Body of pancreas (tissue), 4 donors: ENCODE data around the gene RSBN1L. TPM values are rescaled to one million over a fixed set of nuclear protein-coding genes. Genes with fewer than 3 reads are reported as not detected.
A peak's percentile ranks its signal among the peaks of the same experiment; 100 is the strongest.
"Not testable (repeated sequence)": the region's sequence is repeated elsewhere in the genome, so short reads cannot be mapped to it uniquely, and the experiment has no call there.

Experiments used
- ATAC-seq: fragments of 150-250 bp; one replicate; pipeline ENCODE4 v1.9.1; 2016
- DNase-seq, 4 donors: peaks; one replicate each; pipeline ENCODE4 v3.0.0-alpha.2; 2019
- H3K27ac ChIP-seq, 4 donors: fragments of 200-600 bp; sonication (generic); 1 replicate in 3 of 4; 2 replicates in 1 of 4; pipeline versions ENCODE4 v1.5.1 to v1.6.1; 2016 to 2019; ENCODE audit warnings: mild to moderate bottlenecking in 1 of 4, mixed read lengths in 1 of 4, moderate library complexity in 1 of 4
- H3K27me3 ChIP-seq, 2 donors: fragments of 200-600 bp; sonication (generic); one replicate each; pipeline ENCODE4 v1.6.0; 2016; ENCODE audit warnings: mild to moderate bottlenecking in 1 of 2
- H3K36me3 ChIP-seq, 2 donors: fragments of 200-600 bp; sonication (generic); replicated peaks in 1 of 2; 2 replicates each; pipeline ENCODE4 v1.5.1; 2016; ENCODE audit warnings: low read depth in 2 of 2; ENCODE audit not compliant: insufficient read depth in 1 of 2
- H3K4me1 ChIP-seq: fragments of 200-600 bp; sonication (generic); one replicate; pipeline ENCODE4 v1.6.0; 2016
- H3K4me3 ChIP-seq, 2 donors: fragments of 200-600 bp; sonication (generic); 1 replicate in 1 of 2; 2 replicates in 1 of 2; pipeline ENCODE4 v1.5.1; 2016 to 2019
- H3K9me3 ChIP-seq, 3 donors: fragments of 200-600 bp; sonication (generic); 1 replicate in 2 of 3; 2 replicates in 1 of 3; pipeline ENCODE4 v1.5.1; 2016
- POLR2A ChIP-seq, 3 donors: fragments of 450-650 bp; IDR thresholded peaks; one replicate each; pipeline ENCODE4 v1.6.1; 2016; ENCODE audit warnings: antibody characterized with exemption in 3 of 3, mild to moderate bottlenecking in 2 of 3
- WGBS, 2 donors: methylation state at CpG; one replicate each; pipeline ENCODE4 v1.1.5; 2017; 5-methylcytosine and 5-hydroxymethylcytosine counted together
- intact Hi-C: fragments of 100-400 bp; cut with DNase I; formaldehyde crosslinking; loops from one replicate; pipeline ENCODE4 v1.15.1; 2023
- total RNA-seq, 2 donors: library from RNA; depleted of rRNA; stranded (reverse); fragments of >200 nt; gene quantifications; one replicate each; pipeline ENCODE4 v1.1.0, GENCODE V29; 2016
- TF ChIP-seq, protein P1 (sequence below), 7 experiments: fragments of 450-650 bp in 4 of 7; fragments of 200-600 bp in 3 of 7; sonication (generic) in 3 of 7; IDR thresholded peaks; one replicate each; pipeline ENCODE4 v1.5.1; 2016 to 2019; ENCODE audit warnings: antibody characterized with exemption in 7 of 7

The RSBN1L gene
- total RNA-seq, 2 donors from 2014 or later = 15.8 to 16.2 TPM

GRCh38 chr7:77698042-77698625 lies 1.9 kb downstream of the RSBN1L start:
- ATAC-seq = no peak
- no peaks in the 10 kb centered on the region for H3K9me3 ChIP-seq
- intact Hi-C loops = no loop called here
- TF ChIP-seq, protein P1, sequence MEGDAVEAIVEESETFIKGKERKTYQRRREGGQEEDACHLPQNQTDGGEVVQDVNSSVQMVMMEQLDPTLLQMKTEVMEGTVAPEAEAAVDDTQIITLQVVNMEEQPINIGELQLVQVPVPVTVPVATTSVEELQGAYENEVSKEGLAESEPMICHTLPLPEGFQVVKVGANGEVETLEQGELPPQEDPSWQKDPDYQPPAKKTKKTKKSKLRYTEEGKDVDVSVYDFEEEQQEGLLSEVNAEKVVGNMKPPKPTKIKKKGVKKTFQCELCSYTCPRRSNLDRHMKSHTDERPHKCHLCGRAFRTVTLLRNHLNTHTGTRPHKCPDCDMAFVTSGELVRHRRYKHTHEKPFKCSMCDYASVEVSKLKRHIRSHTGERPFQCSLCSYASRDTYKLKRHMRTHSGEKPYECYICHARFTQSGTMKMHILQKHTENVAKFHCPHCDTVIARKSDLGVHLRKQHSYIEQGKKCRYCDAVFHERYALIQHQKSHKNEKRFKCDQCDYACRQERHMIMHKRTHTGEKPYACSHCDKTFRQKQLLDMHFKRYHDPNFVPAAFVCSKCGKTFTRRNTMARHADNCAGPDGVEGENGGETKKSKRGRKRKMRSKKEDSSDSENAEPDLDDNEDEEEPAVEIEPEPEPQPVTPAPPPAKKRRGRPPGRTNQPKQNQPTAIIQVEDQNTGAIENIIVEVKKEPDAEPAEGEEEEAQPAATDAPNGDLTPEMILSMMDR (IDR thresholded peaks at IDR 0.05) = no peak
- TF ChIP-seq POLR2A (IDR thresholded peaks at IDR 0.05) = no peak
- H3K4me3 ChIP-seq = peak overlapping the region; percentile 91 to 100
- H3K36me3 ChIP-seq = no peaks in the 10 kb centered on the region
- H3K27ac ChIP-seq = peak overlapping the region in 3 of 4 donors; percentile 96 to 98 (median 98)
- DNase-seq = no peak
- H3K27me3 ChIP-seq = no peaks in the 10 kb centered on the region
- peaks cover 57% of the 10 kb centered on the region for H3K4me1 ChIP-seq

DNA sequence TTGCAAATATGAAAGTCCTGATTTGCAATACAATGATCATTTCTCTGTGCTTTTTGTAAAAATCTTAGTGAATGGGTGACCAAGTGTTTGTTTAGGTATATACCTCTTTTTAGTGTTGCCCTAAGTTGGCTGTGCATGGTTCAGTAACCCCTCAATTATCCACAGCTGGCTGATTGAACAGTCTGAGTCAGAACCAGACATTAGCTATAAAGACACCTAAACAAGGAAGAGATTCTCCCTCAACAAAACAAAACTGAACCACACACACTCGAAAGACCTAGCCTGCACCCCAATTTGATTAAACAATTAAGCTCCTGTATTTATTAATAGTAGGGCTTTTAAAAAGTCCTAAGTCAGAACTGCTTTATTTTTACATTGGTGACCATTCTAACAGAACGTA lies 2.8 kb downstream of the RSBN1L start:
- no peak for ATAC-seq
- 17 to 19% methylated on average over 2 of the region's 2 CpGs for WGBS, 2 donors
- peaks cover 57% of the 10 kb centered on the region for H3K4me1 ChIP-seq
- H3K36me3 ChIP-seq = no peaks in the 10 kb centered on the region
- no peak for TF ChIP-seq POLR2A (IDR thresholded peaks at IDR 0.05)
- TF ChIP-seq, protein P1 (IDR thresholded peaks at IDR 0.05) = no peak
- H3K4me3 ChIP-seq = no peak overlapping the region
- H3K27ac ChIP-seq = peak overlapping the region in 2 of 4 donors; percentile 34 to 98
- no peak for DNase-seq
- intact Hi-C loops = no loop called here
- no peaks in the 10 kb centered on the region for H3K27me3 ChIP-seq
- no peaks in the 10 kb centered on the region for H3K9me3 ChIP-seq

DNA sequence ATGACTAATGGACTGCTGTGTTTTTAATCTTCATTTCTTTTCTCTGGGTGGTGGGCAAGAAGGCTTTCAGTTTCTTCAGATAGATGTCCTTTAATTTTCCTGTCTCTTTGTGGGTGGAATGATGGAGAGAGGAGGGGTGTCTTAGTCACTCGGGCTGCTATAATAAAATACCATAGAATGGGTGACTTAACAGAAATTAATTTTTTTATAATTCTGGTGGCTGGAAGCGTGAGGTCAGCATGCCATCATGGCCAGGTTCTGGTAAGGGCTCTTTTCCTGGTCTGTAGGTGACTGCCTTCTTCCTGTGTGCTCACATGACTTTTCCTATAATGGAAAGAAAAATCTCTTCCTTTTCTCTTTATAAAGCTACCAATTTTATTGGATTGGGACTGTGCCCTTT lies 6.3 kb downstream of the RSBN1L start:
- ATAC-seq (no peak), DNase-seq (no peak)
- no peaks in the 10 kb centered on the region for H3K9me3 ChIP-seq
- WGBS, 2 donors = 67 to 69% methylated on average over 2 of the region's 2 CpGs
- no peaks in the 10 kb centered on the region for H3K36me3 ChIP-seq
- no peak overlapping the region for H3K27ac ChIP-seq
- TF ChIP-seq, protein P1 (IDR thresholded peaks at IDR 0.05) = no peak
- TF ChIP-seq POLR2A (IDR thresholded peaks at IDR 0.05) = no peak
- no peaks in the 10 kb centered on the region for H3K27me3 ChIP-seq
- H3K4me3 ChIP-seq = no peak overlapping the region
- peaks cover 52% of the 10 kb centered on the region for H3K4me1 ChIP-seq
- intact Hi-C loops = no loop called here

DNA sequence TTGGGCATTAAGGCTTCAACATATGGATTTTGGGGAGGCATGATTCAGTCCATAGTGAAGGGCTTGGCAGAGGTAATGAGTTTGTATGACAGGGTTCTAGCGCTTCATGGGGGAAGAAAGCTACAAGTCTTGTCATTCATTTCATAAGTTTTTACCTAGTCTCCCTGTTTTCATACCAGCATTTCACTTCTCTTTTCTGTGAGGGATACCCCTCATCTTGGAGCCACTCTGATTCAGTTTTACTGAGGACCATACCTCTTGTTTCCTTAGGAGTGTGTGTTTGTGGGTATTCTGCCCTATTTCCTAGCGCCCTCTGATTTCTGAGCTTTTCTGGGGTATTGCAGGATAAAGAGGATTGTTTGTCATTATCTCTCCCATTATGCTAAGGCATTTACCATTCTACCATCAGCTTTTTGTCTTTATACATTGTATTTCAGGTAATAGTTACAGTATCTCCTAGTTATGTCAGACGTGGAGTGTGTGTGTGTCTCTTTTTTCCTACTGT lies 6.8 kb downstream of the RSBN1L start:
- WGBS, 2 donors = 77 to 82% methylated on average over 3 of the region's 3 CpGs
- no peak overlapping the region for H3K27ac ChIP-seq
- H3K36me3 ChIP-seq = no peaks in the 10 kb centered on the region
- no peak for DNase-seq
- peaks cover 50% of the 10 kb centered on the region for H3K4me1 ChIP-seq
- intact Hi-C loops = no loop called here
- H3K4me3 ChIP-seq = no peak overlapping the region
- no peaks in the 10 kb centered on the region for H3K9me3 ChIP-seq
- no peak for TF ChIP-seq POLR2A (IDR thresholded peaks at IDR 0.05)
- TF ChIP-seq, protein P1 (IDR thresholded peaks at IDR 0.05) = no peak
- no peak for ATAC-seq
- H3K27me3 ChIP-seq = no peaks in the 10 kb centered on the region

DNA sequence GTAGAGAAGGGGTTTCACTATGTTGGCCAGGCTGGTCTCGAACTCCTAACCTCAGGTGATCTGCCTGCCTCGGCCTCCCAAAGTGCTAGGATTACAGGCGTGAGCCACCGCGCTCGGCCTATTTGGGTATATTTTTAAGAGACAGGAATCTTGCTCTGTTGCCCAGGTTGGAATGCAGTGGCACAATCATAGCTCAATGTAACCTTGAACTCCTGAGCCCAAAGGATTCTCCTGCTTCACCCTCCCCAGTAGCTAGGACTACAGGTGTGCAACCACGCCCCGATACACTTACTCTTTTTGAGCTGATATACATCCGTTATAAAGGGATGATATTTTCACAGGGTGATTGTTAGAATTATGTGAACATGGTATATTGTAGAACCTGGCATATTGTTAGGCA lies 7.4 kb downstream of the RSBN1L start:
- intact Hi-C loops, DNase-seq, H3K9me3 ChIP-seq, ATAC-seq, H3K4me3 ChIP-seq, H3K27ac ChIP-seq, H3K27me3 ChIP-seq, H3K36me3 ChIP-seq: not testable (repeated sequence)
- H3K4me1 ChIP-seq = peaks cover 45% of the 10 kb centered on the region
- 82 to 87% methylated on average over 8 to 9 of the region's 9 CpGs for WGBS, 2 donors
